ENCODE results near the gene RAB22A. TPM values are rescaled to one million over a fixed set of nuclear protein-coding genes. Genes with fewer than 3 reads are reported as not detected.

RAB22A gene
- total and polyA plus RNA-seq, 9 of the 15 experiments (the other 6 are each of a cell fraction or from before 2014, with no cell fraction given): 1.1 to 8.0 (median 6.7) TPM

DNA sequence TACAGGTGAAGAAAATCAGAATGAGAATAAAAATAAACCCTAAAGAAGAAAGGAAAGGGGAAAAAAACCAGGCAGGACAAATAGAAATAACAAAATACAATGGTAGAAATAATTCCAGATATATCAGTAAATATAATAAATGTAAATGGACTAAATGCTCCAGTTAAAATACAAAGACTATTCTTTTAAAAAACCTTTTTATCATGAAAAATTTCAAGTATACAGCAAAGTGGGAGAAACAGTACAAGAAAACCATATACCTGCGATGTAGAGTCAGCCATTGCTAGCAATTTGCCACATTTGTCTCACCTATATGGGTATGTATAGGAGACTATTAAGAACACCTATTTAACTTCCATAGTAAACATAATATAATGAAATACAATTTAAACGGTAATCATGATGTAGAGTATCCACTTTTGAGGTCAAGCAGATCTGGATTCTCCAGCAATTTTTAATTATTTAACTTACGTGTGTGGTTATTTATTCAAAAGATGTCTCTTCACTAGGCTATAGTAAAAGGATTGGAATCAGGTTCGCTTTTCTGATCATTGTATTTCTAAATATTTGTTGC, 78.6 kb downstream of the RAB22A start (continued):
- TF ChIP-seq SIRT6 (IDR thresholded peaks at IDR 0.05; ENCODE audit: low read depth, low read length): no peak

DNA sequence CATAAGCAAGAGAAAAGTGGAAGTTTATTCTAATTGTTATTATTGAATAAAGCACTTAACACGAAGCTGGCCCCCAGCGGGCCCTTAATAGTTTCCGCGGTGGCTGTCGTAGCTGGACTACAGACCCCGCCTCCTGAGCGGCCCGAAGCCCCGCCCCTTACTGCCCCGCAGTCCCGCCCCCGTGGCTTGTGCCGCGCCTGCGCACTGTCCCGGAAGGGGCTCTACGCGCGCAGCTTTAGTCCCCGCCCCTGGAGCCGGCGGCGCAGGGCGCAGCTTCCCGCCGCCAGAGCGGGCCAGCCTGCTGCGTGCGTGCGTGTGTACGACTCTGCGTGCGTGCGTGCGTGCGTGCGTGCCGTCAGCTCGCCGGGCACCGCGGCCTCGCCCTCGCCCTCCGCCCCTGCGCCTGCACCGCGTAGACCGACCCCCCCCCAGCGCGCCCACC, 79.4 kb downstream of the RAB22A start, which contains the start of gene VAPB:
Gene VAPB (plus strand): TSS at position 348 of the 442 bp plus-strand sequence. CDS start 231 bp downstream, outside the sequence.
- in situ Hi-C loops (cut with MboI) (no loop called here), intact Hi-C loops (cut with micrococcal nuclease) (no loop called here)
- H3K9me1 ChIP-seq (ENCODE audit: control insufficient read depth, insufficient read depth, low read length): no peaks in the 10 kb centered on the region
- peaks cover 48% of the 10 kb centered on the region for H3K79me2 ChIP-seq (ENCODE audit: control insufficient read depth, insufficient read depth, low read length)
- CTCF ChIA-PET (ENCODE audit: low intra/inter-chr PET ratio): no interaction called here
- peaks cover 41% of the 10 kb centered on the region for H3K36me3 ChIP-seq (ENCODE audit: control insufficient read depth, insufficient read depth, low read length)
- H3K4me1 ChIP-seq (replicated peaks in 1 of 2; ENCODE audit: control insufficient read depth in 2 of 2, insufficient read depth in 2 of 2, low read length in 2 of 2): peaks cover 21 to 27% of the 10 kb centered on the region in 2 experiments
- peaks cover 19% of the 10 kb centered on the region; the same call in 1 of the 2 replicates for H4K20me1 ChIP-seq (replicated peaks; ENCODE audit: control insufficient read depth, insufficient read depth, low read length)
- peak within 1 kb of the TSS; percentile 89 for H2AFZ ChIP-seq (ENCODE audit: low read depth, low read length)
- peak; percentile 59 for FAIRE-seq
- H3K9me3 ChIP-seq (replicated peaks; ENCODE audit: control insufficient read depth, insufficient read depth, low read depth, low read length): peaks cover 5% of the 10 kb centered on the region; the same call in 1 of the 2 replicates
- POLR2A ChIA-PET: interaction anchor here (0.6 to 1.9 kb wide), 11 partner anchors 10 to 870 kb away, joined by 3 to 7 read pairs (median 3); no protein-coding TSS in a partner anchor
- peak within 1 kb of the TSS; percentile 67 for H3K4me3 ChIP-seq
- H3K27ac ChIP-seq (ENCODE audit: extremely low read depth, low read depth, low read length): peak within 1 kb of the TSS; percentile 97
- H3K9ac ChIP-seq (ENCODE audit: insufficient read depth in 1 of 2, low read depth in 2 of 2, low read length in 2 of 2): peak within 1 kb of the TSS; percentile 91 to 99
- DNase-seq (ENCODE audit: extremely low read depth in 1 of 4, low spot score in 3 of 4): peak; percentile 95 to 99 (median 97)
- 0% methylated on average over 27 of the region's 51 CpGs for WGBS (ENCODE audit: insufficient coverage, low coverage, missing lambda C conversion rate)
- peak; percentile 97 for ATAC-seq
- no TSS peak for BruUV-seq (replicated peaks)
- peak within 1 kb of the TSS; percentile 97 for H3K4me2 ChIP-seq (ENCODE audit: insufficient read depth, low read length)
- H3K27me3 ChIP-seq (ENCODE audit: control insufficient read depth in 2 of 2, insufficient read depth in 2 of 2, low read length in 2 of 2): no peaks in the 10 kb centered on the region
- TF ChIP-seq TOE1 (IDR thresholded peaks at IDR 0.05; ENCODE audit: borderline replicate concordance): no peak
- no peak for TF ChIP-seq TOE1 (CRISPR knock-in tag; IDR thresholded peaks at IDR 0.05; ENCODE audit: borderline replicate concordance, low read depth)
- TF ChIP-seq SREBF2 (CRISPR knock-in tag; IDR thresholded peaks at IDR 0.05): no peak
- 0 out of 2 replicates have a peak, but pooled peaks have one; percentile 10 for TF ChIP-seq CREB1 (IDR thresholded peaks at IDR 0.05)
- TF ChIP-seq CREB1 (CRISPR knock-in tag; IDR thresholded peaks at IDR 0.05): no peak
- TF ChIP-seq GABPA (tag; conservative IDR thresholded peaks at IDR 0.05; ENCODE audit: low read depth): peak; percentile 50
- TF ChIP-seq, protein P1, sequence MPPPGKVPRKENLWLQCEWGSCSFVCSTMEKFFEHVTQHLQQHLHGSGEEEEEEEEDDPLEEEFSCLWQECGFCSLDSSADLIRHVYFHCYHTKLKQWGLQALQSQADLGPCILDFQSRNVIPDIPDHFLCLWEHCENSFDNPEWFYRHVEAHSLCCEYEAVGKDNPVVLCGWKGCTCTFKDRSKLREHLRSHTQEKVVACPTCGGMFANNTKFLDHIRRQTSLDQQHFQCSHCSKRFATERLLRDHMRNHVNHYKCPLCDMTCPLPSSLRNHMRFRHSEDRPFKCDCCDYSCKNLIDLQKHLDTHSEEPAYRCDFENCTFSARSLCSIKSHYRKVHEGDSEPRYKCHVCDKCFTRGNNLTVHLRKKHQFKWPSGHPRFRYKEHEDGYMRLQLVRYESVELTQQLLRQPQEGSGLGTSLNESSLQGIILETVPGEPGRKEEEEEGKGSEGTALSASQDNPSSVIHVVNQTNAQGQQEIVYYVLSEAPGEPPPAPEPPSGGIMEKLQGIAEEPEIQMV (tag; conservative IDR thresholded peaks at IDR 0.05; ENCODE audit: low read depth): no peak
- no peak for TF ChIP-seq ILF3 (IDR thresholded peaks at IDR 0.05; ENCODE audit: borderline replicate concordance)
- TF ChIP-seq ZNF644 (tag; IDR thresholded peaks at IDR 0.05; ENCODE audit: low read depth): 0 out of 2 replicates have a peak, but pooled peaks have one; percentile 9
- no peak for TF ChIP-seq SAFB2 (IDR thresholded peaks at IDR 0.05; ENCODE audit: borderline replicate concordance, low read depth, low read length, severe bottlenecking)
- TF ChIP-seq NCOA2 (IDR thresholded peaks at IDR 0.05; ENCODE audit: partially characterized antibody in 2 of 2): no peak
- TF ChIP-seq L3MBTL2 (IDR thresholded peaks at IDR 0.05): no peak
- TF ChIP-seq HNRNPLL (IDR thresholded peaks at IDR 0.05; ENCODE audit: low read depth, low read length, poor library complexity, severe bottlenecking): peak; percentile 70
- peak; percentile 43 for TF ChIP-seq HMGN3 (IDR thresholded peaks at IDR 0.05; ENCODE audit: borderline replicate concordance, extremely low read depth, insufficient read length, low read depth, low read length)
- TF ChIP-seq GABPB1 (CRISPR knock-in tag; IDR thresholded peaks at IDR 0.05): peak; percentile 71
- no peak for TF ChIP-seq MYNN (IDR thresholded peaks at IDR 0.05)
- TF ChIP-seq MYNN (CRISPR knock-in tag; IDR thresholded peaks at IDR 0.05): no peak
- peak; percentile 63 for TF ChIP-seq TBP (optimal IDR thresholded peaks at IDR 0.05; ENCODE audit: low read depth, low read length)
- 0 out of 4 replicates have a peak, but pooled peaks of 1 of the 2 experiments have one; percentile 41 for TF ChIP-seq SIN3A (IDR thresholded peaks at IDR 0.05; ENCODE audit: borderline replicate concordance in 2 of 2, control insufficient read depth in 1 of 2, low read depth in 2 of 2, low read length in 2 of 2)
- no peak for TF ChIP-seq ZNF354B (CRISPR knock-in tag; IDR thresholded peaks at IDR 0.05)
